GM23338 (cell line): ENCODE results near the gene DHX32. TPM values are rescaled to one million over a fixed set of nuclear protein-coding genes. Genes with fewer than 3 reads are reported as not detected.

ENCODE experiments used
- ATAC-seq: fragments of 200-7000 bp; cut with Tn5 transposase; 3 replicates; pipeline ENCODE4 v1.9.1; 2020
- DNase-seq: peaks from one replicate; pipeline ENCODE4 v3.0.0-alpha.2; 2015; ENCODE audit warnings: low spot score
- H2AFZ ChIP-seq: fragments of 200-600 bp; sonication (generic); 2 replicates; pipeline ENCODE4 v1.8.0; 2016; ENCODE audit warnings: antibody characterized with exemption, mild to moderate bottlenecking, moderate library complexity
- H3F3A ChIP-seq: fragments of 200-600 bp; sonication (generic); replicated peaks from 2 replicates; pipeline ENCODE4 v1.8.0; 2017; ENCODE audit warnings: antibody characterized with exemption, mixed run types, low read depth
- H3K27ac ChIP-seq: fragments of 200-600 bp; sonication (generic); 2 replicates; pipeline ENCODE4 v1.6.1; 2016; ENCODE audit warnings: low read depth
- H3K27me3 ChIP-seq: fragments of 200-600 bp; sonication (generic); 2 replicates; pipeline ENCODE4 v1.8.0; 2016; ENCODE audit warnings: mild to moderate bottlenecking, mixed run types, moderate library complexity; ENCODE audit not compliant: insufficient read depth
- H3K36me3 ChIP-seq: fragments of 200-600 bp; sonication (generic); 2 replicates; pipeline ENCODE4 v1.8.0; 2016; ENCODE audit warnings: mild to moderate bottlenecking; ENCODE audit not compliant: insufficient read depth
- H3K4me1 ChIP-seq: fragments of 200-600 bp; sonication (generic); 2 replicates; pipeline ENCODE4 v1.8.0; 2016; ENCODE audit warnings: mild to moderate bottlenecking, moderate library complexity; ENCODE audit not compliant: insufficient read depth
- H3K4me2 ChIP-seq: fragments of 200-600 bp; sonication (generic); 2 replicates; pipeline ENCODE4 v1.7.1; 2017; ENCODE audit warnings: mixed run types
- H3K4me3 ChIP-seq: fragments of 200-600 bp; sonication (generic); 2 replicates; pipeline ENCODE4 v1.6.1; 2016; ENCODE audit warnings: mixed run types
- H3K79me2 ChIP-seq: fragments of 200-600 bp; sonication (generic); replicated peaks from 2 replicates; pipeline ENCODE4 v1.8.0; 2017; ENCODE audit warnings: mild to moderate bottlenecking; ENCODE audit not compliant: insufficient read depth
- H3K9me2 ChIP-seq: fragments of 200-600 bp; sonication (generic); 2 replicates; pipeline ENCODE4 v1.8.0; 2017; ENCODE audit not compliant: insufficient read depth
- H4K20me1 ChIP-seq: fragments of 200-600 bp; sonication (generic); replicated peaks from 2 replicates; pipeline ENCODE4 v1.8.0; 2017; ENCODE audit warnings: mild to moderate bottlenecking; ENCODE audit not compliant: insufficient read depth
- H3K27ac Mint-ChIP-seq: 2 replicates; pipeline ENCODE4 v1.8.0; 2020; ENCODE audit warnings: inconsistent platforms, mild to moderate bottlenecking, moderate library complexity, mixed read lengths
- H3K27me3 Mint-ChIP-seq: 3 replicates; pipeline ENCODE4 v1.8.0; 2022; ENCODE audit warnings: low read depth, mild to moderate bottlenecking, moderate library complexity, mixed read lengths, inconsistent platforms; ENCODE audit not compliant: insufficient read depth, poor library complexity
- H3K36me3 Mint-ChIP-seq: 3 replicates; pipeline ENCODE4 v1.8.0; 2021; ENCODE audit warnings: low read depth, mild to moderate bottlenecking, inconsistent platforms, moderate library complexity, mixed read lengths
- H3K4me1 Mint-ChIP-seq: 3 replicates; pipeline ENCODE4 v1.8.0; 2020; ENCODE audit warnings: mild to moderate bottlenecking, inconsistent platforms, mixed read lengths
- H3K4me3 Mint-ChIP-seq: 3 replicates; pipeline ENCODE4 v1.8.0; 2021; ENCODE audit warnings: moderate library complexity, mild to moderate bottlenecking, inconsistent platforms, mixed read lengths
- H3K9me3 Mint-ChIP-seq: 3 replicates; pipeline ENCODE4 v1.8.0; 2020; ENCODE audit warnings: moderate library complexity, mild to moderate bottlenecking, inconsistent platforms, mixed read lengths
- CREB1 ChIP-seq: fragments of 250-450 bp; sonication (Bioruptor Pico); IDR thresholded peaks from 2 replicates; pipeline ENCODE4 v1.5.0; 2020; ENCODE audit warnings: low read depth, mild to moderate bottlenecking, moderate library complexity
- EZH2 ChIP-seq: fragments of 200-600 bp; sonication (generic); IDR thresholded peaks from one replicate; pipeline ENCODE4 v1.8.0; 2017; ENCODE audit warnings: antibody characterized with exemption, mild to moderate bottlenecking, low read depth; ENCODE audit not compliant: unreplicated experiment
- EZH2phosphoT487 ChIP-seq: fragments of 200-600 bp; sonication (generic); IDR thresholded peaks from one replicate; pipeline ENCODE4 v1.8.1; 2018; ENCODE audit warnings: antibody characterized with exemption; ENCODE audit not compliant: unreplicated experiment
- JUNB ChIP-seq: IDR thresholded peaks from one replicate; pipeline ENCODE4 v1.6.1; 2016; ENCODE audit warnings: antibody characterized with exemption; ENCODE audit not compliant: unreplicated experiment
- NANOG ChIP-seq: IDR thresholded peaks from 2 replicates; pipeline ENCODE4 v1.6.1; 2016; ENCODE audit warnings: antibody characterized with exemption, borderline replicate concordance
- POLR2AphosphoS5 ChIP-seq: IDR thresholded peaks from 2 replicates; pipeline ENCODE4 v1.6.1; 2016; ENCODE audit warnings: antibody characterized with exemption, low read depth
- STAT1 ChIP-seq: IDR thresholded peaks from one replicate; pipeline ENCODE4 v1.6.1; 2016; ENCODE audit warnings: antibody characterized with exemption; ENCODE audit not compliant: unreplicated experiment
- ZNF114 ChIP-seq: fragments of 250-450 bp; sonication (Bioruptor Pico); IDR thresholded peaks from 2 replicates; pipeline ENCODE4 v1.5.0; 2020; ENCODE audit warnings: mild to moderate bottlenecking, moderate library complexity
- ZNF331 ChIP-seq: fragments of 250-450 bp; sonication (Bioruptor Pico); IDR thresholded peaks from 2 replicates; pipeline ENCODE4 v1.5.0; 2020; ENCODE audit warnings: low read depth, mild to moderate bottlenecking, moderate library complexity
- polyA plus RNA-seq: library from polyadenylated mRNA; unstranded; fragments of >200 nt; fragmentation: Nextera tagmentation; extraction: Ambion mirVana; gene quantifications from 2 replicates; pipeline ENCODE4 v1.2.1, GENCODE V29; 2016
- total RNA-seq: library from RNA; depleted of rRNA; stranded (reverse); fragments of >200 nt; shearing (Covaris generic); gene quantifications from 2 replicates; pipeline ENCODE4 v1.2.3, GENCODE V29; 2014
- TF ChIP-seq, protein P1 (sequence below): IDR thresholded peaks from 2 replicates; pipeline ENCODE4 v1.6.1; 2016; ENCODE audit warnings: antibody characterized with exemption
- TF ChIP-seq, protein P2 (sequence below): fragments of 250-450 bp; sonication (Bioruptor Pico); IDR thresholded peaks from 2 replicates; pipeline ENCODE4 v1.5.0; 2020; ENCODE audit warnings: mild to moderate bottlenecking, moderate library complexity
- TF ChIP-seq, protein P3 (sequence below): IDR thresholded peaks from one replicate; pipeline ENCODE4 v1.6.1; 2018; ENCODE audit warnings: antibody characterized with exemption; ENCODE audit not compliant: unreplicated experiment
- TF ChIP-seq, protein P4 (sequence below), 2 experiments: fragments of 200-600 bp in 1 of 2; sonication (generic) in 1 of 2; conservative IDR thresholded peaks; 2 replicates each; pipeline versions ENCODE4 v1.5.1 to v1.6.1; 2016 to 2017; ENCODE audit warnings: antibody characterized with exemption in 2 of 2, low read depth in 2 of 2, mild to moderate bottlenecking in 2 of 2, moderate library complexity in 1 of 2

DHX32 gene
- total and polyA plus RNA-seq, 2 experiments from 2014 or later: 9.5 to 21.6 TPM

DNA sequence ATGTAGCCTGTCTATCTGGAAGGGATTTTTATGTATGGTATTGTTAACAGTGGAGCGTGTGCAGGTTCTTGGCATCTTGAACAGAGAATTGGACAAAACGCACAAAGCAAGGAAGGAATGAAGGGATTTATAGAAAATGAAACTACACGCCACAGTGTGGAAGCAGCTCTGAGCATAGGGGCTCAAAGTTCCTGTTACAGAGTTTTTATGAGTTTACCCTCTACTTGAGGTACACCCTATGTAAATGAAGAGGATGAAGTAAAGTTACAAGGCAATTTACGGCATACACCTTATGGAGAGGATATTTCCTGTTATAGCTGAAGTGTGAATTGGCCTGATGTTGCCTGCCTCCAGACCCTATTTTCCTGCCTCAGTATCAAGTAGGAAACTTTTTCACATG, 48.5 kb upstream of the DHX32 start:
- Mint-ChIP-seq H3K27me3 (no peaks in the 10 kb centered on the region), H3K4me3 (no peak overlapping the region), H3K9me3 (peaks cover 6% of the 10 kb centered on the region; the same call in 2 of the 3 replicates), H3K4me1 (0 out of 3 replicates have a peak, but pooled peaks cover 2% of the 10 kb centered on the region), H3K36me3 (no peaks in the 10 kb centered on the region), H3K27ac (no peak overlapping the region)
- Histone ChIP-seq H3K36me3 (no peaks in the 10 kb centered on the region), H3K9me2 (peaks cover 3% of the 10 kb centered on the region; the same call in 1 of the 2 replicates), H3K4me2 (no peak overlapping the region), H3K4me1 (no peaks in the 10 kb centered on the region), H3K27me3 (no peaks in the 10 kb centered on the region), H3K4me3 (no peak overlapping the region), H3K79me2 (no peaks in the 10 kb centered on the region), H4K20me1 (no peaks in the 10 kb centered on the region), H2AFZ (no peak overlapping the region), H3F3A (no peaks in the 10 kb centered on the region), H3K27ac (no peak overlapping the region)
- ATAC-seq: no peak
- TF ChIP-seq, protein P1, sequence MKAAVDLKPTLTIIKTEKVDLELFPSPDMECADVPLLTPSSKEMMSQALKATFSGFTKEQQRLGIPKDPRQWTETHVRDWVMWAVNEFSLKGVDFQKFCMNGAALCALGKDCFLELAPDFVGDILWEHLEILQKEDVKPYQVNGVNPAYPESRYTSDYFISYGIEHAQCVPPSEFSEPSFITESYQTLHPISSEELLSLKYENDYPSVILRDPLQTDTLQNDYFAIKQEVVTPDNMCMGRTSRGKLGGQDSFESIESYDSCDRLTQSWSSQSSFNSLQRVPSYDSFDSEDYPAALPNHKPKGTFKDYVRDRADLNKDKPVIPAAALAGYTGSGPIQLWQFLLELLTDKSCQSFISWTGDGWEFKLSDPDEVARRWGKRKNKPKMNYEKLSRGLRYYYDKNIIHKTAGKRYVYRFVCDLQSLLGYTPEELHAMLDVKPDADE: no peak
- TF ChIP-seq, protein P2, sequence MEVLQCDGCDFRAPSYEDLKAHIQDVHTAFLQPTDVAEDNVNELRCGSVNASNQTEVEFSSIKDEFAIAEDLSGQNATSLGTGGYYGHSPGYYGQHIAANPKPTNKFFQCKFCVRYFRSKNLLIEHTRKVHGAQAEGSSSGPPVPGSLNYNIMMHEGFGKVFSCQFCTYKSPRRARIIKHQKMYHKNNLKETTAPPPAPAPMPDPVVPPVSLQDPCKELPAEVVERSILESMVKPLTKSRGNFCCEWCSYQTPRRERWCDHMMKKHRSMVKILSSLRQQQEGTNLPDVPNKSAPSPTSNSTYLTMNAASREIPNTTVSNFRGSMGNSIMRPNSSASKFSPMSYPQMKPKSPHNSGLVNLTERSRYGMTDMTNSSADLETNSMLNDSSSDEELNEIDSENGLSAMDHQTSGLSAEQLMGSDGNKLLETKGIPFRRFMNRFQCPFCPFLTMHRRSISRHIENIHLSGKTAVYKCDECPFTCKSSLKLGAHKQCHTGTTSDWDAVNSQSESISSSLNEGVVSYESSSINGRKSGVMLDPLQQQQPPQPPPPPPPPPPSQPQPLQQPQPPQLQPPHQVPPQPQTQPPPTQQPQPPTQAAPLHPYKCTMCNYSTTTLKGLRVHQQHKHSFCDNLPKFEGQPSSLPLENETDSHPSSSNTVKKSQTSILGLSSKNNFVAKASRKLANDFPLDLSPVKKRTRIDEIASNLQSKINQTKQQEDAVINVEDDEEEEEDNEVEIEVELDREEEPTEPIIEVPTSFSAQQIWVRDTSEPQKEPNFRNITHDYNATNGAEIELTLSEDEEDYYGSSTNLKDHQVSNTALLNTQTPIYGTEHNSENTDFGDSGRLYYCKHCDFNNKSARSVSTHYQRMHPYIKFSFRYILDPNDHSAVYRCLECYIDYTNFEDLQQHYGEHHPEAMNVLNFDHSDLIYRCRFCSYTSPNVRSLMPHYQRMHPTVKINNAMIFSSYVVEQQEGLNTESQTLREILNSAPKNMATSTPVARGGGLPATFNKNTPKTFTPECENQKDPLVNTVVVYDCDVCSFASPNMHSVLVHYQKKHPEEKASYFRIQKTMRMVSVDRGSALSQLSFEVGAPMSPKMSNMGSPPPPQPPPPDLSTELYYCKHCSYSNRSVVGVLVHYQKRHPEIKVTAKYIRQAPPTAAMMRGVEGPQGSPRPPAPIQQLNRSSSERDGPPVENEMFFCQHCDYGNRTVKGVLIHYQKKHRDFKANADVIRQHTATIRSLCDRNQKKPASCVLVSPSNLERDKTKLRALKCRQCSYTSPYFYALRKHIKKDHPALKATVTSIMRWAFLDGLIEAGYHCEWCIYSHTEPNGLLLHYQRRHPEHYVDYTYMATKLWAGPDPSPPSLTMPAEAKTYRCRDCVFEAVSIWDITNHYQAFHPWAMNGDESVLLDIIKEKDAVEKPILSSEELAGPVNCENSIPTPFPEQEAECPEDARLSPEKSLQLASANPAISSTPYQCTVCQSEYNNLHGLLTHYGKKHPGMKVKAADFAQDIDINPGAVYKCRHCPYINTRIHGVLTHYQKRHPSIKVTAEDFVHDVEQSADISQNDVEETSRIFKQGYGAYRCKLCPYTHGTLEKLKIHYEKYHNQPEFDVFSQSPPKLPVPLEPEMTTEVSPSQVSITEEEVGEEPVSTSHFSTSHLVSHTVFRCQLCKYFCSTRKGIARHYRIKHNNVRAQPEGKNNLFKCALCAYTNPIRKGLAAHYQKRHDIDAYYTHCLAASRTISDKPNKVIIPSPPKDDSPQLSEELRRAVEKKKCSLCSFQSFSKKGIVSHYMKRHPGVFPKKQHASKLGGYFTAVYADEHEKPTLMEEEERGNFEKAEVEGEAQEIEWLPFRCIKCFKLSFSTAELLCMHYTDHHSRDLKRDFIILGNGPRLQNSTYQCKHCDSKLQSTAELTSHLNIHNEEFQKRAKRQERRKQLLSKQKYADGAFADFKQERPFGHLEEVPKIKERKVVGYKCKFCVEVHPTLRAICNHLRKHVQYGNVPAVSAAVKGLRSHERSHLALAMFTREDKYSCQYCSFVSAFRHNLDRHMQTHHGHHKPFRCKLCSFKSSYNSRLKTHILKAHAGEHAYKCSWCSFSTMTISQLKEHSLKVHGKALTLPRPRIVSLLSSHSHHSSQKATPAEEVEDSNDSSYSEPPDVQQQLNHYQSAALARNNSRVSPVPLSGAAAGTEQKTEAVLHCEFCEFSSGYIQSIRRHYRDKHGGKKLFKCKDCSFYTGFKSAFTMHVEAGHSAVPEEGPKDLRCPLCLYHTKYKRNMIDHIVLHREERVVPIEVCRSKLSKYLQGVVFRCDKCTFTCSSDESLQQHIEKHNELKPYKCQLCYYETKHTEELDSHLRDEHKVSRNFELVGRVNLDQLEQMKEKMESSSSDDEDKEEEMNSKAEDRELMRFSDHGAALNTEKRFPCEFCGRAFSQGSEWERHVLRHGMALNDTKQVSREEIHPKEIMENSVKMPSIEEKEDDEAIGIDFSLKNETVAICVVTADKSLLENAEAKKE: no peak
- no peak for TF ChIP-seq POLR2AphosphoS5
- no peak for TF ChIP-seq EZH2phosphoT487
- no peak for TF ChIP-seq STAT1
- no peak for TF ChIP-seq CREB1 (CRISPR knock-in tag)
- no peak for TF ChIP-seq NANOG
- no peak for TF ChIP-seq EZH2
- no peak for TF ChIP-seq ZNF114 (CRISPR knock-in tag)
- TF ChIP-seq, protein P3, sequence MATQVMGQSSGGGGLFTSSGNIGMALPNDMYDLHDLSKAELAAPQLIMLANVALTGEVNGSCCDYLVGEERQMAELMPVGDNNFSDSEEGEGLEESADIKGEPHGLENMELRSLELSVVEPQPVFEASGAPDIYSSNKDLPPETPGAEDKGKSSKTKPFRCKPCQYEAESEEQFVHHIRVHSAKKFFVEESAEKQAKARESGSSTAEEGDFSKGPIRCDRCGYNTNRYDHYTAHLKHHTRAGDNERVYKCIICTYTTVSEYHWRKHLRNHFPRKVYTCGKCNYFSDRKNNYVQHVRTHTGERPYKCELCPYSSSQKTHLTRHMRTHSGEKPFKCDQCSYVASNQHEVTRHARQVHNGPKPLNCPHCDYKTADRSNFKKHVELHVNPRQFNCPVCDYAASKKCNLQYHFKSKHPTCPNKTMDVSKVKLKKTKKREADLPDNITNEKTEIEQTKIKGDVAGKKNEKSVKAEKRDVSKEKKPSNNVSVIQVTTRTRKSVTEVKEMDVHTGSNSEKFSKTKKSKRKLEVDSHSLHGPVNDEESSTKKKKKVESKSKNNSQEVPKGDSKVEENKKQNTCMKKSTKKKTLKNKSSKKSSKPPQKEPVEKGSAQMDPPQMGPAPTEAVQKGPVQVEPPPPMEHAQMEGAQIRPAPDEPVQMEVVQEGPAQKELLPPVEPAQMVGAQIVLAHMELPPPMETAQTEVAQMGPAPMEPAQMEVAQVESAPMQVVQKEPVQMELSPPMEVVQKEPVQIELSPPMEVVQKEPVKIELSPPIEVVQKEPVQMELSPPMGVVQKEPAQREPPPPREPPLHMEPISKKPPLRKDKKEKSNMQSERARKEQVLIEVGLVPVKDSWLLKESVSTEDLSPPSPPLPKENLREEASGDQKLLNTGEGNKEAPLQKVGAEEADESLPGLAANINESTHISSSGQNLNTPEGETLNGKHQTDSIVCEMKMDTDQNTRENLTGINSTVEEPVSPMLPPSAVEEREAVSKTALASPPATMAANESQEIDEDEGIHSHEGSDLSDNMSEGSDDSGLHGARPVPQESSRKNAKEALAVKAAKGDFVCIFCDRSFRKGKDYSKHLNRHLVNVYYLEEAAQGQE: no peak
- TF ChIP-seq JUNB: no peak
- TF ChIP-seq ZNF331 (CRISPR knock-in tag): no peak
- TF ChIP-seq, protein P4, sequence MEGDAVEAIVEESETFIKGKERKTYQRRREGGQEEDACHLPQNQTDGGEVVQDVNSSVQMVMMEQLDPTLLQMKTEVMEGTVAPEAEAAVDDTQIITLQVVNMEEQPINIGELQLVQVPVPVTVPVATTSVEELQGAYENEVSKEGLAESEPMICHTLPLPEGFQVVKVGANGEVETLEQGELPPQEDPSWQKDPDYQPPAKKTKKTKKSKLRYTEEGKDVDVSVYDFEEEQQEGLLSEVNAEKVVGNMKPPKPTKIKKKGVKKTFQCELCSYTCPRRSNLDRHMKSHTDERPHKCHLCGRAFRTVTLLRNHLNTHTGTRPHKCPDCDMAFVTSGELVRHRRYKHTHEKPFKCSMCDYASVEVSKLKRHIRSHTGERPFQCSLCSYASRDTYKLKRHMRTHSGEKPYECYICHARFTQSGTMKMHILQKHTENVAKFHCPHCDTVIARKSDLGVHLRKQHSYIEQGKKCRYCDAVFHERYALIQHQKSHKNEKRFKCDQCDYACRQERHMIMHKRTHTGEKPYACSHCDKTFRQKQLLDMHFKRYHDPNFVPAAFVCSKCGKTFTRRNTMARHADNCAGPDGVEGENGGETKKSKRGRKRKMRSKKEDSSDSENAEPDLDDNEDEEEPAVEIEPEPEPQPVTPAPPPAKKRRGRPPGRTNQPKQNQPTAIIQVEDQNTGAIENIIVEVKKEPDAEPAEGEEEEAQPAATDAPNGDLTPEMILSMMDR (conservative IDR thresholded peaks at IDR 0.05; ENCODE audit: low read depth in 2 of 2): no peak
- DNase-seq: no peak
